ENCODE results near the gene PRKRIP1.

- TF ChIP-seq CTCF (conservative IDR thresholded peaks at IDR 0.05 in 1 of 2, IDR thresholded peaks at IDR 0.05 in 1 of 2; ENCODE audit: extremely low read depth in 1 of 2, insufficient read depth in 1 of 2, low read depth in 1 of 2, low read length in 2 of 2) (no peak), EZH2 (IDR thresholded peaks at IDR 0.05; ENCODE audit: borderline replicate concordance, low read length) (no peak)
Observed at GRCh38 chr7:102434039-102434486, 37.9 kb downstream of the PRKRIP1 start.
